NCI-H748 treated with DMSO at 0.1 percent for 48 hours (cell line): ENCODE data around the gene NPAS3.

Experiments
- DNase-seq: peaks from one replicate; lab custom pipeline; 2025; lab: John Stamatoyannopoulos, UW

Gene NPAS3

GRCh38 chr14:33332497-33332896, 393.8 kb downstream of the NPAS3 start:
- no peak for DNase-seq

DNA sequence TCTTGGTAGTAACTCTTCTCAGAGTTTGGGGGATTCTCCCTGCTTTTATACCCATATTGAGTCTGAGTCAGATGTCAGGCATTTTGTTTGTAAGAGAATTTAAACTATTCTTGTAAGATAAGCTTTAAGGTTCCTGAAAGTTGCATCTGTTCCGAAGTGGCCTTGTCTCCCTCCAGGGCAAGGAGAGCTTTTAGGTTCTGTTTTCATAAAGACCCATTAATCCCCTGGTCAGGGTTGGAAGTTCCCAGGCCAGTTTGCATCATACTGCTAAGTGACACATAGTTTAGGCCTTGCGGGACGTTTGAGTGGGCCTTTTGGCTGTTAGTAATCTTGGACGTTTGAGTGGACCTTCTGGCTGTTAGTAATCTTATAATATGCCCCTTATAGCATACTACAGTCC, 396.7 kb downstream of the NPAS3 start:
- DNase-seq, result no peak

DNA sequence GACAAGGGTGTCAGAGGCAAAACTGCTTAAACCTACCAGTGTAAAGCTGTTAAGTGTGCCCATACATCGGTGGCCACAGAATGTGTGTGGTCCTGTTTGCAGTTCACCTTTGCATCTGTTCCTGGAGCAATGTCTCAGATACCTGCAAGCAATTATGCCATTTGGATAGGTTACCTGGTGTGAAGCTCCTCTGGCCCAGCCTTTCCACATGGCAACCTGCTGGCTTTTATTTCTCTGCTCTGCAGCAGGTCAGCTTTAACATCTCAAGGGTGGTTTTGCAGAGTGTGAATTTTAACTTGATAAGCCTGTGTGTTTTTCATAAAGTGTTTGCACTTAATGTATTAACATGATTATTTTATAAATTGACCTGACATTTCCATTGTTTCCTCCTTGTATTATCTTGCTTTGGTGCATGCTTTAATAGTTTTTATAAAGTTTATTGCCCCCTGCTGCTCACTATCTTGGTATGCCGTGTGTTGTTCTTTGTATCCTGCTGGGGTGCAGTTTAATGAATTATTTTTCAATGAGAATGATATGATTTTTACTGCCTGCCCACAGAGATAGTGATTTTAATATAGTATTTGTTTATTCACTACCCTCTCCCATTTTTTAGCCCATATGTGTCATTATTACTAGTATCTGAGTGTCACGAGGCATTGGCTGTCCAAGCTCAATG, 403.8 kb downstream of the NPAS3 start:
- DNase-seq, result no peak

DNA sequence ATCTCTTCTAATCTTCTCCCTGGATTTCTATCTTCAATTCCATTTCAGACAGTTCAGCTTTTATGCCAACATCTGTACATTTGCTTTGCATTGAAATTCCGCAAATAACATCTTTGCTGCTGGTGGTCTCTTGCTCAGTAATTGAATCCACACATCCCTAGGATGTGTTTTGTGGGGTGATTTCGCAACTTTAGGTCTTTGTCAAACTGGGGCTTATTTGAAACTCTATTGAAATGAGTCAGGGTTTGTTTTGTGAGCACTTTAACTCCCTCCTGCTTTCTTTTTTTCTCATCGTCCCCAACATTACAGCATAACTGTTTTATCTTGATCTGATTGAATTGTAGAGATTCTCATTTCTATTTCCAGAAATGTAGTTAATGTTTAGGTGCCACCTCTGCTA, 404.3 kb downstream of the NPAS3 start:
- DNase-seq, result no peak

GRCh38 chr14:33347796-33348195, 409.1 kb downstream of the NPAS3 start:
- DNase-seq, result no peak

- no peak for DNase-seq
Measured at GRCh38 chr14:33348510-33348909, 409.8 kb downstream of the NPAS3 start.

GRCh38 chr14:33349871-33350270, 411.2 kb downstream of the NPAS3 start:
- DNase-seq, result peak; percentile 74

- DNase-seq, result peak; percentile 22
Measured at GRCh38 chr14:33350366-33350990, 411.8 kb downstream of the NPAS3 start.

- no peak for DNase-seq
Measured at GRCh38 chr14:33352821-33353220, 414.1 kb downstream of the NPAS3 start.

GRCh38 chr14:33356181-33356580, 417.5 kb downstream of the NPAS3 start:
- DNase-seq, result no peak

GRCh38 chr14:33357225-33358010, 418.7 kb downstream of the NPAS3 start:
- peak; percentile 10 for DNase-seq

- DNase-seq, result no peak
Measured at GRCh38 chr14:33359288-33359881, 420.7 kb downstream of the NPAS3 start.

DNA sequence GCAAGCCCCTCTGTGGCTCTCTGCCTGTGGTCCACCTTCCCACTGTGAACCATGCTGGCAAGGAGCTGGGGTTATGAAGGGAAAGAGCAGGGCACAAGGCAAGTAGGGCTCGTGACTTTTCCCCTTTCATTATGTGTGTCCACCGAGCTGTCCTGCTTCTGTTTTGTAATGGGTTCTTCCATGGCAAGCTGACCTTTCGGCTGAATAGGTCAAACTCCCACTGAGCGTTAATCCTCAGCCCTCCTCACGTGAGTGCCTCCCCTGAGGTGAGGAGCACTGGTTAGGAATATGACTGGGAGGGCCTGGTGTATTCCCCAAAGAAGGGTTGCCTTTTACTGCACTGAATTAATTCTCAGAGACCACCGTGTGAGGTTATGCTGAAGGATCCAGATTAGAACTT, 424.3 kb downstream of the NPAS3 start:
- no peak for DNase-seq

- no peak for DNase-seq
Measured at GRCh38 chr14:33363682-33364081, 425.0 kb downstream of the NPAS3 start.

DNA sequence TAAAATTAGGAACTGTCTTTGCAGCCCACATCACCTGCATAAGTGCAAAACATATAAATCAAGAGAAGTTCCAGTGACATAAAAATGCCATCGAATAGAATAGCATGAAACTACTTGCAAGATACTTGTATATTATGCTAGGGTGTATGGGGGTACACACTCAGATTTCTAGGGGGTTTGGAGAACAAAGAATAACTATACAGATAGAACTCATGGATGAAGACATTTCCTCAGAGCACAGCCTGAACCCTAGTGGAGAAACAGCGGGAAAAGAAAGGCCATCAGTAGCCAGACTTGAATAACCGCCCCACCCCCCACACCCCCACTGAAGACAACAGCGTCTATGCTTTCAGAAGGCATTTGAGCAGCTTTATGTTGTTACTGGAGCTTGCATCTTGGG, 425.8 kb downstream of the NPAS3 start:
- DNase-seq, result no peak

GRCh38 chr14:33369041-33369440, 430.4 kb downstream of the NPAS3 start:
- DNase-seq, result no peak

- no peak for DNase-seq
Measured at GRCh38 chr14:33369972-33370371, 431.3 kb downstream of the NPAS3 start.

- no peak for DNase-seq
Measured at GRCh38 chr14:33370426-33370825, 431.7 kb downstream of the NPAS3 start.

- DNase-seq, result no peak
Measured at GRCh38 chr14:33375196-33375595, 436.5 kb downstream of the NPAS3 start.

DNA sequence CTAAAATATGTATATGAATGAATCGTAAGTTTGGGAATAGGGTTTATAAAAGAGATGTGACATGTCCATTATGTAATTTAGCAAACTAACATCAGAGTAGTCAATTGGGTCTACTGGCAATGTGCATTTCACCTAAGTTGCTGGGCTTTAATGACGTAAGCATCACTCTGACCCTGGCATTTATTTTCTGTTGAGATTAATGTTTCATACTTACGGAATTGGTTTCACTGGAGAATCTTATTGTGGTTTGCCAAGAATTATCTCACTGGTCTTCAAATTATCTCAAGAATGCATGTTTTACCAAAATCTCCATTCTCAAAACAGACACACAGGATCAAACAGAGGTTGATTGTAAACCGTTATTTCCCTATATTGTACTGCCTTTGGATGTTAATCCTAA, 437.1 kb downstream of the NPAS3 start:
- no peak for DNase-seq

- no peak for DNase-seq
Measured at GRCh38 chr14:33376510-33376909, 437.8 kb downstream of the NPAS3 start.

DNA sequence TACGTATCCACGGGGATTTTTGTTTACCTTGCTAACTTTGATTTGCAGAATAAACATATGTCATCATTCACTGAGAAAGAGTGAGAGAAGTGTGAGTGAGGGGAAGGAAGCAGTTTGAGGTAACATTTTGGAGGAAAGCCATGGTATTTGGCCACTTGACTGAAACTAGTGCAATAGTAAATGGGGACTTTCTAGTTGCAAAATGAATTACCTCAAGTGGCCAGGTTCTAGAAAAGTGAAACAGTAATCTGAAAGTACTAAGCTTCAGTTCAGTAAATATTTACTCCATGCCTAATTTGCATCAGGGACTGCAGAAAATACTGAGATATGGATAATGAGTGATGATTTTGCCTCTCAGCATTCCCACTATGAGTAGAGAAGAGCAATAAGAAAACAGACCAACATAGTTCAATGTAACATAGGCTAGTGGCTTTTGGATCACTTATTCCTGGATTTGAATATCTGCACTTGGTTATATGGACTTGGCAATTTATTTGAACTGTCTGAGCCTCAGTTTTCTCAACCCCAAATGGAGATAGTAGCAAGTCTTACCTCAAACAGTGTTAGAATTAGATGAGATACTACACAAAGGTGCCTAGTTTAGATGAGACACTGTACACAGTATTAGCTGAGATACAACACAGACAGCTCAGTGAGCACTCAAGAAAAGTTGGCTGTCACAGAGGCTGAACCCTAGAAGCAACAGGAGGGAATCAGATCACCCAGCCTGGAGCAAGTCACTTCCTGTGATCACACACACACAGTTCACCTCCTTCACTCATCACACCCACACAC, 439.1 kb downstream of the NPAS3 start:
- no peak for DNase-seq
